Measurements from ENCODE around the gene B4GALNT3.

DNA sequence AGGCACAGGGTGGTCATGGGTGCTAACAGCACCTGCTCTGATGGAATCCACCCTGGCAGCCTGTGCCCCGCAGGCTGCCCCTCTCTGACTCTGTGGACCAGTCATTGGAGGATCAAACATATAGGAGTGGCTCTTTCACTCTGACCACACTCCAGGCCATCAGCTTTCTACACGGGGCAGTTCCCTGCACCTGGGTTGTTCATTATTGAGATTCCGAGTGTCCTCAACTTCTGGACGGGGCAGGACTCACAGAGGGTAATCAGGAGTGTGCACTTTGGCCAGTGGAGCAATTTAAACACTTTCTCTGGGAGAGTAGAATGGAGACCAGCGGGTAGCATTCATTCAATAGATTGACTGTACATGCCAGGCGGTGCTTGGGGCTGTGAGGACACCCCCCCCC, 108.7 kb downstream of the B4GALNT3 start:
- TF ChIP-seq, protein P1, sequence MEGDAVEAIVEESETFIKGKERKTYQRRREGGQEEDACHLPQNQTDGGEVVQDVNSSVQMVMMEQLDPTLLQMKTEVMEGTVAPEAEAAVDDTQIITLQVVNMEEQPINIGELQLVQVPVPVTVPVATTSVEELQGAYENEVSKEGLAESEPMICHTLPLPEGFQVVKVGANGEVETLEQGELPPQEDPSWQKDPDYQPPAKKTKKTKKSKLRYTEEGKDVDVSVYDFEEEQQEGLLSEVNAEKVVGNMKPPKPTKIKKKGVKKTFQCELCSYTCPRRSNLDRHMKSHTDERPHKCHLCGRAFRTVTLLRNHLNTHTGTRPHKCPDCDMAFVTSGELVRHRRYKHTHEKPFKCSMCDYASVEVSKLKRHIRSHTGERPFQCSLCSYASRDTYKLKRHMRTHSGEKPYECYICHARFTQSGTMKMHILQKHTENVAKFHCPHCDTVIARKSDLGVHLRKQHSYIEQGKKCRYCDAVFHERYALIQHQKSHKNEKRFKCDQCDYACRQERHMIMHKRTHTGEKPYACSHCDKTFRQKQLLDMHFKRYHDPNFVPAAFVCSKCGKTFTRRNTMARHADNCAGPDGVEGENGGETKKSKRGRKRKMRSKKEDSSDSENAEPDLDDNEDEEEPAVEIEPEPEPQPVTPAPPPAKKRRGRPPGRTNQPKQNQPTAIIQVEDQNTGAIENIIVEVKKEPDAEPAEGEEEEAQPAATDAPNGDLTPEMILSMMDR (conservative IDR thresholded peaks at IDR 0.05 in 1 of 2, IDR thresholded peaks at IDR 0.05 in 1 of 2; ENCODE audit: low read depth in 1 of 2, low read length in 2 of 2): no peak
- TF ChIP-seq EZH2 (IDR thresholded peaks at IDR 0.05; ENCODE audit: low read length, missing control alignments): no peak

Data from fibroblast of lung (primary cell).